Measurements from ENCODE around the gene EID3. TPM values are rescaled to one million over a fixed set of nuclear protein-coding genes. Genes with fewer than 3 reads are reported as not detected.

Gene EID3
- total and polyA plus RNA-seq, 2 of the 8 experiments (the other 6 are each of a cell fraction or from before 2014, with no cell fraction given), result 1.2 to 2.8 TPM

DNA sequence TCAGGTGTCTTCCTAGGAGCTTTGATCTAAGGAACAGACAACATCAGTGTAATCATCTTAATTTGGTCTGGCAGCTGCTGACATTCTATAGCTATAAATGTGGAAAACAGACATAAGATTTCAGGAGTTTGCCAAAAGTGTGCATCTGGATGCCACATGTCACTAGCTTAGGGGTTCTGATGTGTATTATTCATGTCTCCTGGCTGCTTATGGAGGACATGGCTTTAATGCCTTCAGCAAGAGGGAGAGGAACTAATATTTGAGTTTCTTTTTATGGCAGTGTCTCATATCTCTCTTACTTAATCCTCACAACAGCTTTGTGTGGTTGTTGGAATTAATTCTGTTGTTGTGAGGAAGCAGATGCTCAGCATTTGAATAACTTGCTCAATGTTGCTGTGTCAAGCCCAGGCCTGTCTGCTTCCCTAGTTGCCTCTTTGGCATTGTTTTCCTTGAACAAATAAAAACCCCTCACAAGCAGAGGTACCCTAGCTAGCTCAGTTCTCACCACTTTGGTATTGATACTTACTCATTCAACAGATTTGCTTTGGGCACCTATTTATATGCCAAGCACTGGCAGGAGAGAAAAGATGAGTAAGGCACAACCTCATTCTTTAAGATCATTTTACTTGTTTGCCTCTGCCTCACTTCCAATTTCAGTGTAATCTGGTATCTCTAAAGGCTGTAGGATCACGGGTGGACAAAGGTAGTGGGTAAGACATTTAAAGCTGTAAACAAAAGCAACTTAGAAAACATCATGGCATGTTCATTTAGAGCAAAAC is 39.8 kb upstream of the EID3 start (continued):
- TF ChIP-seq, protein P1, sequence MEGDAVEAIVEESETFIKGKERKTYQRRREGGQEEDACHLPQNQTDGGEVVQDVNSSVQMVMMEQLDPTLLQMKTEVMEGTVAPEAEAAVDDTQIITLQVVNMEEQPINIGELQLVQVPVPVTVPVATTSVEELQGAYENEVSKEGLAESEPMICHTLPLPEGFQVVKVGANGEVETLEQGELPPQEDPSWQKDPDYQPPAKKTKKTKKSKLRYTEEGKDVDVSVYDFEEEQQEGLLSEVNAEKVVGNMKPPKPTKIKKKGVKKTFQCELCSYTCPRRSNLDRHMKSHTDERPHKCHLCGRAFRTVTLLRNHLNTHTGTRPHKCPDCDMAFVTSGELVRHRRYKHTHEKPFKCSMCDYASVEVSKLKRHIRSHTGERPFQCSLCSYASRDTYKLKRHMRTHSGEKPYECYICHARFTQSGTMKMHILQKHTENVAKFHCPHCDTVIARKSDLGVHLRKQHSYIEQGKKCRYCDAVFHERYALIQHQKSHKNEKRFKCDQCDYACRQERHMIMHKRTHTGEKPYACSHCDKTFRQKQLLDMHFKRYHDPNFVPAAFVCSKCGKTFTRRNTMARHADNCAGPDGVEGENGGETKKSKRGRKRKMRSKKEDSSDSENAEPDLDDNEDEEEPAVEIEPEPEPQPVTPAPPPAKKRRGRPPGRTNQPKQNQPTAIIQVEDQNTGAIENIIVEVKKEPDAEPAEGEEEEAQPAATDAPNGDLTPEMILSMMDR (IDR thresholded peaks at IDR 0.05; ENCODE audit: control extremely low read depth in 1 of 3, insufficient read depth in 1 of 3, low read depth in 1 of 3, low read length in 3 of 3), result no peak
- TF ChIP-seq BCL11A (IDR thresholded peaks at IDR 0.05; ENCODE audit: low read depth in 2 of 2, low read length in 2 of 2) (no peak), CTBP2 (IDR thresholded peaks at IDR 0.05; ENCODE audit: borderline replicate concordance, insufficient read depth, insufficient read length, low read length) (no peak), NANOG (IDR thresholded peaks at IDR 0.05; ENCODE audit: insufficient read depth, low read depth, low read length, poor library complexity, severe bottlenecking) (no peak), SRF (IDR thresholded peaks at IDR 0.05; ENCODE audit: low read depth, low read length) (no peak), RAD21 (IDR thresholded peaks at IDR 0.05 in 1 of 2, conservative IDR thresholded peaks at IDR 0.05 in 1 of 2; ENCODE audit: low read depth in 2 of 2, low read length in 2 of 2) (no peak), EP300 (IDR thresholded peaks at IDR 0.05; ENCODE audit: borderline replicate concordance in 1 of 2, low read depth in 2 of 2, low read length in 2 of 2) (no peak), TCF12 (IDR thresholded peaks at IDR 0.05; ENCODE audit: low read depth, low read length) (no peak), CBX8 (IDR thresholded peaks at IDR 0.05; ENCODE audit: borderline replicate concordance, low read depth, low read length) (no peak), NRF1 (IDR thresholded peaks at IDR 0.05; ENCODE audit: low read depth, low read length) (no peak), JUN (IDR thresholded peaks at IDR 0.05; ENCODE audit: low read depth, low read length) (no peak)
